Pancreas (tissue), 10 donors: ENCODE results near the gene DEDD. TPM values are rescaled to one million over a fixed set of nuclear protein-coding genes. Genes with fewer than 3 reads are reported as not detected.

Experiments
- ATAC-seq, 4 donors: fragments of 200-7000 bp; cut with Tn5 transposase; one replicate each; pipeline versions ENCODE4 v1.8.0 to v1.9.1; 2020; ENCODE audit warnings: mild to moderate bottlenecking in 4 of 4, moderate library complexity in 4 of 4
- DNase-seq, 6 donors: peaks; one replicate each; pipeline ENCODE4 v3.0.0-alpha.2; 2020
- FAIRE-seq: peaks from 2 replicates; lab custom pipeline; 2012; peaks lifted over from hg19 to GRCh38; lab: Jason Lieb, UNC
- H3K27ac ChIP-seq, 4 donors: fragments of 200-600 bp; sonication (generic); 1 replicate in 3 of 4; 2 replicates in 1 of 4; pipeline versions ENCODE4 v1.5.0 to v1.8.0; 2020
- H3K27me3 ChIP-seq, 4 donors: fragments of 200-600 bp; one replicate each; pipeline ENCODE4 v1.8.0; 2021
- H3K36me3 ChIP-seq, 3 donors: fragments of 200-600 bp; sonication (generic) in 1 of 3; one replicate each; pipeline versions ENCODE4 v1.5.0 to v1.8.0; 2020 to 2021
- H3K4me1 ChIP-seq, 3 donors: fragments of 200-600 bp; one replicate each; pipeline ENCODE4 v1.8.0; 2021
- H3K4me3 ChIP-seq, 4 donors: fragments of 200-600 bp; sonication (generic) in 2 of 4; one replicate each; pipeline versions ENCODE4 v1.5.0 to v1.8.0; 2020 to 2021
- H3K9me3 ChIP-seq, 4 donors: fragments of 200-600 bp; one replicate each; pipeline ENCODE4 v1.8.0; 2021
- CTCF ChIP-seq, 4 donors: fragments of 200-600 bp; sonication (generic) in 3 of 4; IDR thresholded peaks; one replicate each; pipeline versions ENCODE4 v1.5.0 to v1.8.0; 2021; ENCODE audit warnings: antibody characterized with exemption in 4 of 4
- whole genome bisulfite sequencing, 2 donors: extraction: QIAGEN DNeasy Blood & Tissue Kit; methylation state at CpG; one replicate each; pipeline ENCODE4 v1.1.7; 2013; 5-methylcytosine and 5-hydroxymethylcytosine counted together
- intact Hi-C, 3 donors: fragments of 100-400 bp; cut with DNase I; formaldehyde crosslinking; loops; one replicate each; pipeline versions ENCODE4 v1.11.1 to v1.14.2; 2022
- polyA plus RNA-seq, 2 donors: library from polyadenylated mRNA; stranded (reverse); fragments of 200-250 nt; gene quantifications; one replicate each; pipeline ENCODE4 v1.2.3, GENCODE V29; 2013
- total RNA-seq, 6 donors: library from RNA; stranded (reverse); fragmentation: NEBNext Ultra II Directional in 4 of 6; extraction: Animal tissue kit (Norgen Biotek cat#: 25700) in 4 of 6; gene quantifications; one replicate each; pipeline versions ENCODE4 v1.2.1 to v1.2.4, GENCODE V29; 2021 to 2023
- donor health status: healthy with polysubstance abuse.
- donor health status: DM: no; HTN: no; CAD: no; lungs with moderate emphysema.
- donor health status: DM: no; HTN: no; CAD: no.
- donor health status: control.
- donor health status: control.
- donor health status: Bipolar disorder and iron deficiency.
- donor health status: DM: yes; HTN: yes; CAD: no.
- donor health status: DM: no; HTN: no; CAD: no.
- donor health status: DM: no; HTN: no; CAD: no.
- donor health status: DM: yes; HTN: yes; CAD: no.

The DEDD gene
- total and polyA plus RNA-seq, 8 donors: 11.1 to 20.8 (median 15.6) TPM

- Histone ChIP-seq H3K27ac (peak overlapping the region in 1 of 4 donors; percentile 79), H3K4me3 (no peak overlapping the region)
- intact Hi-C loops: no loop called here
Observed at GRCh38 chr1:161085165-161085564, 47.3 kb downstream of the DEDD start.

GRCh38 chr1:161084597-161084988 lies 47.9 kb downstream of the DEDD start:
- FAIRE-seq (no peak), DNase-seq (peak in 1 of 6 donors; percentile 46), ATAC-seq (no peak)
- Histone ChIP-seq H3K27me3 (no peaks in the 10 kb centered on the region), H3K9me3 (no peaks in the 10 kb centered on the region), H3K36me3 (no peaks in the 10 kb centered on the region), H3K4me3 (no peak overlapping the region), H3K27ac (peak overlapping the region in 1 of 4 donors; percentile 79), H3K4me1 (peaks cover 0 to 25% (median 25%) of the 10 kb centered on the region in 3 donors)
- intact Hi-C loops: no loop called here
- WGBS, 2 donors: 91 to 96% methylated on average over 1 of the region's 1 CpG
- TF ChIP-seq CTCF (IDR thresholded peaks at IDR 0.05): no peak

More at GRCh38 chr1:161085165-161085564, 47.3 kb downstream of the DEDD start:
- Histone ChIP-seq H3K4me1 (peaks cover 0 to 31% (median 30%) of the 10 kb centered on the region in 3 donors), H3K36me3 (no peaks in the 10 kb centered on the region), H3K27me3 (no peaks in the 10 kb centered on the region), H3K9me3 (no peaks in the 10 kb centered on the region)
- FAIRE-seq (no peak), ATAC-seq (no peak), DNase-seq (peak in 1 of 6 donors; percentile 47)
- no peak for TF ChIP-seq CTCF (IDR thresholded peaks at IDR 0.05)
- 65 to 69% methylated on average over 2 of the region's 2 CpGs for WGBS, 2 donors

GRCh38 chr1:161083748-161084596 lies 48.5 kb downstream of the DEDD start:
- H3K9me3 ChIP-seq: no peaks in the 10 kb centered on the region
- intact Hi-C loops: no loop called here
- DNase-seq (peak in 1 of 6 donors; percentile 23), ATAC-seq (no peak), FAIRE-seq (no peak)
- no peaks in the 10 kb centered on the region for H3K36me3 ChIP-seq
- peaks cover 0 to 24% (median 23%) of the 10 kb centered on the region in 3 donors for H3K4me1 ChIP-seq
- no peak for TF ChIP-seq CTCF (IDR thresholded peaks at IDR 0.05)
- H3K27me3 ChIP-seq: no peaks in the 10 kb centered on the region
- 42 to 46% methylated on average over 10 of the region's 10 CpGs for WGBS, 2 donors
- H3K27ac ChIP-seq: peak overlapping the region; percentile 20 to 81 (median 62)
- no peak overlapping the region for H3K4me3 ChIP-seq

- H3K27me3 ChIP-seq: no peaks in the 10 kb centered on the region
- peak overlapping the region; percentile 20 to 81 (median 62) for H3K27ac ChIP-seq
- FAIRE-seq (no peak), DNase-seq (peak; percentile 80 to 93 (median 88)), ATAC-seq (peak; percentile 91 to 94 (median 92))
- 40 to 41% methylated on average over 8 of the region's 8 CpGs for WGBS, 2 donors
- H3K4me1 ChIP-seq: peaks cover 0 to 20% (median 20%) of the 10 kb centered on the region in 3 donors
- H3K4me3 ChIP-seq: no peak overlapping the region
- intact Hi-C loops: no loop called here
- H3K9me3 ChIP-seq: no peaks in the 10 kb centered on the region
- no peak for TF ChIP-seq CTCF (IDR thresholded peaks at IDR 0.05)
- no peaks in the 10 kb centered on the region for H3K36me3 ChIP-seq
Observed at GRCh38 chr1:161082996-161083747, 49.3 kb downstream of the DEDD start.
